Measurements from ENCODE around the gene DPP6.

- TF ChIP-seq, protein P1, sequence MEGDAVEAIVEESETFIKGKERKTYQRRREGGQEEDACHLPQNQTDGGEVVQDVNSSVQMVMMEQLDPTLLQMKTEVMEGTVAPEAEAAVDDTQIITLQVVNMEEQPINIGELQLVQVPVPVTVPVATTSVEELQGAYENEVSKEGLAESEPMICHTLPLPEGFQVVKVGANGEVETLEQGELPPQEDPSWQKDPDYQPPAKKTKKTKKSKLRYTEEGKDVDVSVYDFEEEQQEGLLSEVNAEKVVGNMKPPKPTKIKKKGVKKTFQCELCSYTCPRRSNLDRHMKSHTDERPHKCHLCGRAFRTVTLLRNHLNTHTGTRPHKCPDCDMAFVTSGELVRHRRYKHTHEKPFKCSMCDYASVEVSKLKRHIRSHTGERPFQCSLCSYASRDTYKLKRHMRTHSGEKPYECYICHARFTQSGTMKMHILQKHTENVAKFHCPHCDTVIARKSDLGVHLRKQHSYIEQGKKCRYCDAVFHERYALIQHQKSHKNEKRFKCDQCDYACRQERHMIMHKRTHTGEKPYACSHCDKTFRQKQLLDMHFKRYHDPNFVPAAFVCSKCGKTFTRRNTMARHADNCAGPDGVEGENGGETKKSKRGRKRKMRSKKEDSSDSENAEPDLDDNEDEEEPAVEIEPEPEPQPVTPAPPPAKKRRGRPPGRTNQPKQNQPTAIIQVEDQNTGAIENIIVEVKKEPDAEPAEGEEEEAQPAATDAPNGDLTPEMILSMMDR (IDR thresholded peaks at IDR 0.05) = no peak
- TF ChIP-seq MAFK (IDR thresholded peaks at IDR 0.05; ENCODE audit: partially characterized antibody) (no peak), KDM5A (IDR thresholded peaks at IDR 0.05) (no peak), HMGXB4 (CRISPR knock-in tag; IDR thresholded peaks at IDR 0.05; ENCODE audit: borderline replicate concordance) (no peak), POLR2A (IDR thresholded peaks at IDR 0.05; ENCODE audit: low read length) (no peak), MYC (IDR thresholded peaks at IDR 0.05; ENCODE audit: borderline replicate concordance, low read length) (no peak), RAD21 (conservative IDR thresholded peaks at IDR 0.05 in 1 of 2, IDR thresholded peaks at IDR 0.05 in 1 of 2) (no peak), USF2 (IDR thresholded peaks at IDR 0.05) (no peak), BHLHE40 (IDR thresholded peaks at IDR 0.05; ENCODE audit: low read depth, low read length) (no peak), SMC3 (IDR thresholded peaks at IDR 0.05) (no peak), ESRRA (IDR thresholded peaks at IDR 0.05; ENCODE audit: borderline replicate concordance, low read length) (no peak), MAX (IDR thresholded peaks at IDR 0.05) (no peak)
- TF ChIP-seq, protein P2, sequence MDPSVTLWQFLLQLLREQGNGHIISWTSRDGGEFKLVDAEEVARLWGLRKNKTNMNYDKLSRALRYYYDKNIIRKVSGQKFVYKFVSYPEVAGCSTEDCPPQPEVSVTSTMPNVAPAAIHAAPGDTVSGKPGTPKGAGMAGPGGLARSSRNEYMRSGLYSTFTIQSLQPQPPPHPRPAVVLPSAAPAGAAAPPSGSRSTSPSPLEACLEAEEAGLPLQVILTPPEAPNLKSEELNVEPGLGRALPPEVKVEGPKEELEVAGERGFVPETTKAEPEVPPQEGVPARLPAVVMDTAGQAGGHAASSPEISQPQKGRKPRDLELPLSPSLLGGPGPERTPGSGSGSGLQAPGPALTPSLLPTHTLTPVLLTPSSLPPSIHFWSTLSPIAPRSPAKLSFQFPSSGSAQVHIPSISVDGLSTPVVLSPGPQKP (IDR thresholded peaks at IDR 0.05; ENCODE audit: low read depth, low read length) = no peak
These were observed 274.2 kb downstream of the DPP6 start for GRCh38 chr7:154326421-154326820.
